Rectal smooth muscle tissue (tissue), 1 donor: ENCODE data around the gene ISLR.

ENCODE experiments used
- H3K27ac ChIP-seq: one replicate; pipeline ENCODE4 v1.7.0; 2013; ENCODE audit warnings: low read depth, low read length, inconsistent platforms
- H3K27me3 ChIP-seq: one replicate; pipeline ENCODE4 v1.7.0; 2013; ENCODE audit warnings: low read length; ENCODE audit not compliant: control insufficient read depth, insufficient read depth
- H3K36me3 ChIP-seq: one replicate; pipeline ENCODE4 v1.7.0; 2013; ENCODE audit warnings: low read length; ENCODE audit not compliant: control insufficient read depth, insufficient read depth
- H3K4me1 ChIP-seq: one replicate; pipeline ENCODE4 v1.7.0; 2013; ENCODE audit warnings: low read length; ENCODE audit not compliant: control insufficient read depth, insufficient read depth
- H3K4me3 ChIP-seq: one replicate; pipeline ENCODE4 v1.7.0; 2013; ENCODE audit warnings: low read length
- H3K9ac ChIP-seq: one replicate; pipeline ENCODE4 v1.7.0; 2013; ENCODE audit warnings: low read length

Gene ISLR

DNA sequence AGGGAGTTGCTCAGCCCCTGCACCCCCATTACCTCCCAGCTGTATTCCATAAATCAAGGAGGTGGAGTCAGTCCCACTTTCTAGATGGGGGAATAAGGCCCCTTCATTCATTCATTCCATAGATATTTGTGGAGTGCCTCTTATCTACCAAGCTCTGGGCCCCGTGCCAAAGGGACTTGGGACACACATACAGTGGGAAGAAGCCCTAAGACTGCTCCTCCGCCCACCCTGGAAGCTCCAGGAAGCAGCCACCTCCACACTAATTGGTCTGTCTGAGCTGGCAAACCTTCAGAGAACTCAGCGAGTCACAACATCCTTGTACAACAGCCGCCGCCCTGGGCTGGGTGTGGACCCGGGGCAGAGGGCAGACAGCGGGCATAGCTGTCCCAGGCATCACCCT, 22.7 kb downstream of the ISLR start:
- Histone ChIP-seq H3K27ac (no peak overlapping the region), H3K4me3 (no peak overlapping the region), H3K4me1 (peaks cover 4% of the 10 kb centered on the region), H3K36me3 (no peaks in the 10 kb centered on the region), H3K9ac (no peak overlapping the region), H3K27me3 (no peaks in the 10 kb centered on the region)

DNA sequence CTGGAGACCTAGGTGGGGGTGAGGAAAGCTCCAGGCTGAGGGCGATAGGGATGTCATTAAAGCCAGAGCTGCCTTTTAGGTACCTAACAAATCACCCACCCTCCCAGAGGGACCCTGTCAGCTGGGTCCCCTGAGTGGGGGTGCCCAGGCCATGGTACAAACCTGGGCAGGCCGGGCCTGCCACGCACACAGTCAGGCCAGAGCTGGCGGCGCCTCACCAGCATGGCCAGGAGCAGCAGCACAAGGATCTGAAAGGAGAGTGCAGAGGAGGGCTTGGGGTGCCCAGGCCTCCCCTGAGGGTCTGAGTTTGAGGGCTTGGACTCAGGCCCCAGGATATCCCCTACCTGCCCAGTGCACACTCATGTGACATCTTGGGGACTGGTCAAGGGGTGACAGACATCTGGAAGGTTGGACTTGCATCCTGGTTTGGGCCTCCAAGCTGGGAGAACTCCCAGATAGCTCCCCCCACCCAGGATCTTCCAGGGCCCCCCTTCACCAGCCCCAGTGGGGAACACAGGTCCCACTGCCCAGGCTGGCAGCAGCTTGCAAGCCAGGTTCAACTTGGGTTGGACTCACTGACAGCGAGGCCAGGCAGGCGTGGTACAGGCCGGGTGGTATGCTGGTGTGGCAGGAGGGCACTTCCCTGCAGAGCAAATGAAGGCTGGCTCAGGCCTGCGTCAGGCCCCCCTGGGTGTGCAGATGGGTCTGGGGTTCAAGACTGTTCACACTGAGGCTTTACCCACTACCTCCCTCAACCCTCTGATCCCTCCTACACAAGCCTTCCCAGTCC, 23.9 kb downstream of the ISLR start:
- no peak overlapping the region for H3K9ac ChIP-seq
- H3K4me3 ChIP-seq: no peak overlapping the region
- H3K36me3 ChIP-seq: no peaks in the 10 kb centered on the region
- peaks cover 4% of the 10 kb centered on the region for H3K4me1 ChIP-seq
- peaks cover 3% of the 10 kb centered on the region for H3K27me3 ChIP-seq
- H3K27ac ChIP-seq: no peak overlapping the region

DNA sequence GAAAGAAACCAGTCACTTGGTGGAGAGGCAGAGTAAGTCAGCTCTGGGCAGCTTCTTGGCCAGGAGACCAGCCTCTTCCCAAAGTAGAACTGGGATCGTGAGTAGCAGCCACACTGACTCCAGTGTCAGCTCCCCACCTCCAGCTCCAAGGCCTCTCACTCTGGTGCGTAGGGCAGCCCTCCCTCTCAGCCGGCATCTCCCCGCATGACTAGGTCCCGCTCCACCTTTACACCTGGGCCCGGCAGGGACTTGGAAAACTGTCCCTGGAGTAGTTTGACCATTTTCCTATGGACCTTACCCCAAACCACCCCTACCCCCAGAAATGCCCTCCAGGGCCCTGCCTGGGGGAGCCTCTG, 25.8 kb downstream of the ISLR start:
- no peak overlapping the region for H3K9ac ChIP-seq

DNA sequence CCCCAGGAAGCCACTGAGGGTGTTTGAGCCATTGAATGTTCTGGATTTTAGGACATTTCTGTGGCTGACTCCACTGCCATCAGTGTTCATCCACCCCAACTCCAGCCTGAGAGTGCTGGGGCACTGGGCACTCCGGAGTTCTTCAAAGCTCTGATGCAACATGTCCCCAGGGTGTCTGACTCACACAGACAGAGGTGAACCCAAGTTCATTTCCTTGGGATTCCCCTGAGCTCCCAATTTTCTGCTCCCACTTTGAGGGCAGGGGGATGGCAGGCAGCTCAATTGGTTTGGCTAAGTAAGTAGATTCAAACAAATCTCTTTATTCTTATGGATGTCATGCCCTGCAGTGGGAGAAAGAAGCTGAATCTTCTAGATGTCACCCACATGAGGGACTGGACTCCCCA, 26.9 kb downstream of the ISLR start:
- H3K4me3 ChIP-seq: no peak overlapping the region
- peaks cover 3% of the 10 kb centered on the region for H3K27me3 ChIP-seq
- H3K27ac ChIP-seq: no peak overlapping the region
- no peak overlapping the region for H3K9ac ChIP-seq
- H3K4me1 ChIP-seq: peaks cover 4% of the 10 kb centered on the region
- H3K36me3 ChIP-seq: no peaks in the 10 kb centered on the region

More for the DNA sequence above, 25.8 kb downstream of the ISLR start:
- Histone ChIP-seq H3K27me3 (peaks cover 3% of the 10 kb centered on the region), H3K27ac (no peak overlapping the region), H3K4me3 (no peak overlapping the region), H3K4me1 (peaks cover 4% of the 10 kb centered on the region), H3K36me3 (no peaks in the 10 kb centered on the region)

DNA sequence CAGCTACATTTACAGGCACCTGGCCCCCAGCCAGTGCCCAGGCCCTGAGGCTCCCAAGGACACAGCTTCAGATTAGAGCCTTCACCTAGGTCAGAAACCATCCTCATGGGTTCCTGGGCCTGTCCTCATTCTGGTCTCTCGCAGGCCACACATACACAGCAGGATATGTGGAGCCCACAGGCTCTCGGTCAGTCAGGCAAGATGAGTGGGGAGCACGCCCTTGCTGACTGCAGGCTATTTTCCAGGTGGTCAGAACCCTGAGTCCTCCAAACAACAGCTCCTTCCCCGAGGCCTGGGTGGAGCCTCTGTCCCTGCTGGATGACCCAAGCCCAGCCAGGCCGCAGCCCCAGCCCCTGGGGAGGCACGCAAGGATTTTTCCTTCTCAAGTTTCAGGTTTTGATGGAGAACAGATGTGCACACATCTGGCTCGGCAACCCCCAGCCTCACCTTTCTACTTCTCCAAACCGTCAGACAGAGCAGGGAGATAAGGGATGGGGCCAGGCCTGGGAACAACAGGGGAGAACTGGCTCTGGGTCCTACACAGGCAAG, 27.4 kb downstream of the ISLR start:
- H3K27ac ChIP-seq: no peak overlapping the region
- no peaks in the 10 kb centered on the region for H3K36me3 ChIP-seq
- peaks cover 4% of the 10 kb centered on the region for H3K4me1 ChIP-seq
- H3K9ac ChIP-seq: no peak overlapping the region
- H3K4me3 ChIP-seq: no peak overlapping the region
- H3K27me3 ChIP-seq: peaks cover 3% of the 10 kb centered on the region

DNA sequence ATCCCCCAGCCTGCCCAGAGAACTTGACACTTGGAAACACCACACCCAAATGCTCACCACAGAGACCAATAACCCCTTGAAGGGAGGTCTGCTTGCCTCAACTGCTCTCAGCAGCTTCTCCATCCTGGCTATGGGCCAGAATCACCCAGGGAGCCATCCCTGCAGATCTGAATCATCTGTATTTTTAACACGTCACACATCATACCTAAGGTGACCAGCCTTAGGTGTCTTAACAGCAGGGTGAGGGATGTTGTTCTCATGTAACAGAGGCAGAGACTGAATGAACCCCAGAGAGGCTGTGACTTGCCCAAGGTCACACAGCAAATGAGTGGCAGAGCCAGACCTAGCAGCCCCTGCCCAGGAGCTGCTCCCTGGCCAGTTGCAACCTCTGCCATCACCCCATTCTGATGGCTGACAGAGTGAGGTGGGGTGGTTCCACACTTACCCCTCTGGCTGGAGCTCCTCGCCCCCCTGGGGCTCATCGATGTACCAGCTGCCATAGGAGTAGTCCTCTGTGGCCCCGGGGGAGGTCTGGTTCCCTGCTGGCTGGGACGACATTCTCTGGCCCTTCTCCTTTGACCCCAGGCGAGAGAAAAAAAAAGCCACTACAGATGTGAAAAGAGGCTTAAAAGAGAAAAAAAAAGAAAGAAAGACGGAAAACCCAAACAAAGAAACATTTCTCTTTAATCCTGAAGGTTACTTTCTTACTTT, 28.4 kb downstream of the ISLR start:
- H3K4me3 ChIP-seq: no peak overlapping the region
- H3K27me3 ChIP-seq: peaks cover 3% of the 10 kb centered on the region
- H3K36me3 ChIP-seq: no peaks in the 10 kb centered on the region
- H3K27ac ChIP-seq: no peak overlapping the region
- no peak overlapping the region for H3K9ac ChIP-seq
- H3K4me1 ChIP-seq: peaks cover 4% of the 10 kb centered on the region

DNA sequence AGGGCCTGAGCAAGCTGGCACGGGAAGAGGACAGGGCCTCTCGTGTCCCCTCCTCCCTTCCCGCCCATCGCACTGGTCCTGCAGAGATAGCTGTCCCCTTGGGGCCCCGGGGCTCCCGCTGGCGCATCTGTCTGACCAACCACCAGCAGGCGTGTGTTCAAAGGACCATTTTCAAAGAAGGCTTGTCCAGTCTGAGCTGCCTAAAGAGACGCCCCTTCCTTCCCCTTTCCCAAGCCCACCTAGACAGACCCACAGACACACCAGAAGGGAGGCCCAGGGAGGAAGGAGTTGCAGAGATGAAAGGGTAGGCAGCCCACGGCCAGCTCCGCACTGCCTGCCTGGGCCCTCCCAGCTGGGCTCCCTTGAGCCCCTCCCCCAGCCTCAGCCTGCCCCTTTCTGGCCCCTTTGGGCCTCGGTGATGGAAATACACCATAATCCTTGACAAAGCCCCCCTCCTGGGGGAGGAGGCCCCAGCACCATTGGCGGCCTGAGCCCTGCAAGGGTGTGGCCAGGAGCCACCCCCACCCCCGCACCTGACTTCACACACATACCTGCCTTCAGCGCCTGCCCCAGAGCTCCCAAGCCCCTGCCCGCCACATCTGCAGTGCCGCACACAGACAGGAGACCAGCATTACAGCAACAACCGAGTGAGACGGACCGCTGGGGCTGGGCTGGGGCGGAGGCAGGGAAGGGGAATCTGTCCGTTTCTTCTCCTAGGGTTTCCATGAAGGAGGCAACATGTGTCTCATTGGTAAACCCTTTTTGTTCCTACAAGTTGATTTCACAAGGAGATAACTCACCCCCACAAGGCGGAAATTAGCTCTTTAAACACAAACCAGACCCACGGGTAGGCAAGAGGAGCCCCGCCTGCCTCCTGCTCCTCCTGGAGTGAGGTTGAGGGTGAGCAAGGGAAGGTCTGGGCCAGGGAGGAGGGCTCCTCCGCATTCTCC, 29.2 kb downstream of the ISLR start, which contains the start of gene STRA6:
STRA6 (minus strand) TSS at position 336 of the 950 bp plus-strand sequence. CDS start 520 bp downstream, outside the sequence.
- H3K27me3 ChIP-seq: peaks cover 3% of the 10 kb centered on the region
- no peaks in the 10 kb centered on the region for H3K36me3 ChIP-seq
- H3K4me1 ChIP-seq: peaks cover 4% of the 10 kb centered on the region
- no peak within 1 kb of the TSS for H3K27ac ChIP-seq
- no peak within 1 kb of the TSS for H3K9ac ChIP-seq
- no peak within 1 kb of the TSS for H3K4me3 ChIP-seq

DNA sequence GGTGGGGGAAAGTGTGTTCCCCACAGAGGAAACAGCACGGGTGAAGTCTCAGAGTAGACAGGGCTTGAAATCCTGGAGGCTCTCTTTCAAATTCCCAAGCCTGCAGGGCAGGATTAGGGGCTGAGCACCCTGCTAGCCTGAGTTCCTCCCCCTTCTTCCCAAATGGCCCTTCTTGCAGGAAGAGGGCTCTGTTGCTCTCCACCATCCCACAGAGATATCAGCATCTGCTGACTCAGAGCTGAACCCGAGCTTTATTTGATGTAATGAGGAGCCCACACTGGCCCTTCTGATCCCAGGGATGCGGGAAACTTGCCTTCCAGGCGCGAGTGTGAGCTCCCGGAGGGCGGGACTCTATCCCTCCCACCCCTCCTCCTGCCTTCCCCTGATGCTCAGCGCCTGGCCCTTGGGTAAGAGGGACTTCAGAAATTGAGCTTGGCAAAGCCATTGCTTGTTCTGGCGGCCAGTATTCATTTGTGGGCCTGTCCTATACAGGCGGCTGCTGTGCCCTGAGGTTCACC, 30.5 kb downstream of the ISLR start:
- Histone ChIP-seq H3K27me3 (peaks cover 3% of the 10 kb centered on the region), H3K36me3 (no peaks in the 10 kb centered on the region), H3K4me1 (peaks cover 4% of the 10 kb centered on the region), H3K9ac (no peak overlapping the region), H3K27ac (no peak overlapping the region), H3K4me3 (no peak overlapping the region)

DNA sequence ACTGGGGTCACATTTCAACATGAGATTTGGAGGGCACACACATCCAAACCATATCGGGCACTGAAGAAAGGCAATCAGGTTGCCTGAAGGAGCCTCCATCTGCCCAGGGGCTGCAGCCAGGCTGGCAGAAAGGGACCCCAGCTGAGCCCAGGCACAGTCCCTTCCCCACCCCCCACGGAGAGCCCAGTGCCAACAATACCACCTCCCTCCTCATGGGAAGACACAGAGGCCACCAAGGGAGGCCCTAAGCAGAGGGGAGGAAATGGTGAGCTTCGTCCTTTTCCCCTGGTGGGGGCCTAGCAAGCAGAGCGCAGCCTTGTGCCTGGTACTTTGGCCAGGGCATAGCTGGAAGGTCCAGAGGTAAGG, 32.1 kb downstream of the ISLR start:
- H3K4me3 ChIP-seq: no peak overlapping the region
- peaks cover 3% of the 10 kb centered on the region for H3K27me3 ChIP-seq
- peaks cover 2% of the 10 kb centered on the region for H3K4me1 ChIP-seq
- H3K9ac ChIP-seq: no peak overlapping the region
- H3K36me3 ChIP-seq: no peaks in the 10 kb centered on the region
- no peak overlapping the region for H3K27ac ChIP-seq

DNA sequence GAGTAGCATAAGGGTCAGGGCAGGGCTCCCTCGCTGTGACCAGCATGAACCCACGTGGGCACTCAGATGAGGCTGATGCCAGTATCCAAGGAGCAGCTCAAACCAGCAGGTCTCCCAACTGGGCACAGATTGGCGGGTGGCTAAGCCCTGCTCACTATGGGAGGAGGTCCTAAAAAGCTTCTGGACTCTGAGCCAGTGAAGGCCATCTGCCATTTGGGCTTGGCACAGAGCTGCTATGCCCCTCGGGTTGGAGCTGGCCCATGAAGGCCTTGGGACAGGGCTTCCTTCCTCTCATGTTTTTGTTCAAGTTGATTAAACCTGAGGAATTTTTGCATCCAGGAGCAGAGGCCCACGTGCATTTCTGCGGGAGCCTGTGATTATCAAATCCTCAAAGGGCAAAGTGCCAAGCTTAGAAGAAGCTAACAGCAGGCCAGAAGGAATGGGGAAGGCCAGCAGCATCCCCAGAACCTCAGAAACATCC, 33.3 kb downstream of the ISLR start:
- Histone ChIP-seq H3K4me1 (no peaks in the 10 kb centered on the region), H3K27me3 (peaks cover under 1% of the 10 kb centered on the region), H3K27ac (no peak overlapping the region), H3K4me3 (no peak overlapping the region), H3K36me3 (no peaks in the 10 kb centered on the region), H3K9ac (no peak overlapping the region)

DNA sequence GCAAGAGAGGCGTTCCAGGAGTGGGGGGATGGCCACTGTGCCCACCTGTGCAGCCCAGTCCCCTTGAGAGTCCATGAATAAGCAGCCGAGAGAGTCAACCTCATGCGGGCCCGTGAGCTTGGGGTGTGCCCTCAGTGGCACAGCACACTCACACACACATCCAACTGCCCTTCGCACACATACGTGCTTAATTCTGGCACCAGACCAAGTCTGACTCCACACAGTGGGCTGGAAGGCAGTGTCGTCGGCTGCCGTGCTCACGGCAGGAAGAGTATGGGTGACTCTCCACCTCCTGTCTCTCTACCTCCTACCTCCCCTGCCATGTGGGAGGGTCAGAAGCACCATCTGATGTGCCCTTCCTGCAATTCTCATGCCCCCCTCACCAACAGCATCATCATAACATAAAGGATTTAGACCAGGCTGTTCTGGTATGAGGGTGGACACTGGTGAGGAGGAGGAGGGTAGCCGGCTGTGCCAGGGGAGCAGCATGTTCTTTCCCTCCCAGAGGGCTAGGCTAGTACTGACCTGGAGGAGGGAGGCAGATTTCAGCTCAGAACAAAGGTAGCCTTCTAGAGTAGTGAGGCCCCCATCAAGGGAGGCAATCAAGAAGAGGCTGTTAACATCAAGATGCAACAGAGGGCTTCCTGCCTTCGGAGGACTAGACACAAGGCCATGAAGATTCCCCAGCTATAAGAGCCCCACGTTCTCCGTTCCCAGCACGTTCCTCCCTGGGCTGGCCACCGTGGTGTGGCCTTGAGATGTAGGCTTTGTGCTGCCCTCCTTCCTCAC, 34.3 kb downstream of the ISLR start:
- no peaks in the 10 kb centered on the region for H3K36me3 ChIP-seq
- no peak overlapping the region for H3K4me3 ChIP-seq
- no peaks in the 10 kb centered on the region for H3K27me3 ChIP-seq

More for the DNA sequence above, 34.3 kb downstream of the ISLR start:
- no peak overlapping the region for H3K9ac ChIP-seq
- no peaks in the 10 kb centered on the region for H3K4me1 ChIP-seq
- no peak overlapping the region for H3K27ac ChIP-seq
